Stimulated activated CD8-positive, alpha-beta memory T cell treated with anti-CD3 and anti-CD28 coated beads, Interleukin-4, amount 100 ng/mL, for 1 hour (primary cell): ENCODE data around the gene DPF1.

Experiments
- DNase-seq, 2 donors: peaks; one replicate each; pipeline ENCODE4 v3.0.0-alpha.2; 2020; ENCODE audit warnings: low read depth in 2 of 2, low spot score in 1 of 2

The DPF1 gene

DNA sequence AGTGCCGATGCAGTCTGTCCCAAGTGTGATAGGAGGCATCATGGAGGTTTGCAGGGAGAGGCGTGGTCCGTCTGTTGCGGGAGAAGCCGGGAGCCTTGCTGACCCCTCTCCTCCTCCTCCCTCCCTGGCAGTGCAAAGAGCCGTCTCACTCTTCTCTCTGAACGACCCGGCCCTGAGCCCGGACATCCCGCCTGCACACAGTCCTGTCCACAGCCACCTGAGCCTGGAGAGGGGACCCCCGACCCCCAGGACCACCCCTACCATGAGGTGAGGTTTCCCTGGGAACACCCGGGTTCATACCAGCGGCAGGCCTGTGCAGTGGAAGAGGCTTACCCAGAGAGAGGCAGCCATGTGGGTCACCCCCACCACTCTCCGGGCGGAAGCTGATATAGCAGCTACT is 22.3 kb downstream of the DPF1 start:
- no peak for DNase-seq

DNA sequence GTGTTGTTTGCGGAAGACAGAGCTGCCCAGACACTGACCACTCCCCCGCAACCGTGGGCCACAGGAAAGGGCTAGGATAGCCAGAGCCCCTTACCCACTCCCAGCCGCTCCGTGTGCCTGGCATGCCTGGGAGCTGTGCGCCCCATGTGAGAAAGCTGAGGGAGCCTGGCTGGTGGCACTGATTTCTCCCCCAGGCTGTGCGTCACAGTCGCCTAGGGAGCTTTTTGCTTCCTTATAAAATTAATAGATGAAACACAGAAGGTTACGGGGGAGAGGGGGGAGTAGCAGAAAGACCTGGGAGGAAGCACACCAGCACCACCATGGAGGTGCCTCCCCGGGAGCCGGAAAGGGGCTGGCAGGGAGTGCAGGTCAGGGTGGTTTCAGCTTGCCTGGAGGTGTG is 24.7 kb downstream of the DPF1 start:
- no peak for DNase-seq

DNA sequence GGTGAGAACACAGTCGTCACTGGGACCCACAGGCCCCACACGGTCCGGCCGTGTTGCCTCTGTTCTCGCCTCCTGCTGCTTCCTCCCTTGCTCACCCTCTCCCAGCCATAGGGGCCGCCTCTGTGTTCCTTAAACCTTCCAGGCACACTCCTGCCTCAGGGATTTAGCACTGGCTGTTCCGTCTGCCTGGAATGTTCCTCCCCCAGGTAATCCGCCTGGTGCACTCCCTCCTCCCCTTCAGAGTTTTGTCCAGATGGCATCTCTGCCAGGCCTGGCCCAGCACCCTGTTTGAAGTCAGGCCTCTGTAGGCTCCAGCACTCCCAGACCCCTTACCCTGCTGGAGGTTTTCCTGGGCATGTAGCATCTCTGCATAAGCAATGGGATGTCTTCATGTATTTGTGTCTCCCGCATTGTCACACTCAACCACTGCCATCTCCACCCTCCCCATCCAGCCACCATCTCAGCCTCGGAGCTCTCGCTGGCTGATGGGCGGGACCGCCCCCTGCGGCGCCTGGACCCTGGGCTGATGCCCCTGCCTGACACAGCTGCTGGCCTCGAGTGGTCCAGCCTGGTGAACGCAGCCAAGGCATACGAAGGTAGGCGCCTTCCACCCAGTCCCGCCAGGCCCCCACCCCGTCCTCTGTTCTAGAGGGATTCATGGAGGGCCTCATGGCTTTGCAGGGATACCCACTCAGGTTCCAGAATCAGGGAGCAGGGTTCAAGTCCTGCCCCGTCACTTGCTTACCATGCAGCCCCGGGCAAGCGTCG is 25.9 kb downstream of the DPF1 start:
- no peak for DNase-seq

DNA sequence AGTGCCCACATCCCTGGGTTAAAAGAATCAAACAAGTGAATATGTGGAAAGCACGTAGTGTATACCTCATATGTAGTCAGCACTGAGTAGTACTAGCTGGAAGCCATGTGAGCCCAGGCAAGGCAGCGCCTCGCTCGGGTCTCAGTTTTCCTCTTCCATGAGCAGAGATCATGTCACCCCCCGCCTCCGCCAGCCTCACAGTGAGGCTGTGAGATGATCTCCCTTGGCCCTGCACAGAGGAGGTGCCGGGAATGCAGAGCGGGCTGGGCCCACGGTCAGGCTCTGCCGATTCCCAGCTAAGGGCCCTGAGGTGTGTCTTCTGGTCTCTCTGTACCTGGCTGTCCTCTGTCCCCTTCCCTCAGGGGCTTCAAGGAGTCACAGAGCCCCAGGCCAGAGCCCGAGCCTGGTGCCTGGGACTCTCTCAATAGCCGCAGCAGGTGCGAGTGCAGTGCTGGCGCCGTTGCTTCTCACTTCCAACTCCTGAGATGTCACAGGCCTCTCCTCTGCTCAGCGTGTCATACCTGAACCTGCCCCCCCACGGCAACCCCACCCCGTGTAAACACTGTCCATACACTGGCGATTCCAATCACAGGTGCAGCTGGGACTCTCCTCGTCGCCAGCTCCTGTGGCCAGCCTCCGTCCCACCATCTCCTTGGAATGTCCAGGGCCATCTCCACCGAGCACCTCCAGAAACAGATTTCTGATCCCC is 26.9 kb downstream of the DPF1 start:
- DNase-seq, result no peak

DNA sequence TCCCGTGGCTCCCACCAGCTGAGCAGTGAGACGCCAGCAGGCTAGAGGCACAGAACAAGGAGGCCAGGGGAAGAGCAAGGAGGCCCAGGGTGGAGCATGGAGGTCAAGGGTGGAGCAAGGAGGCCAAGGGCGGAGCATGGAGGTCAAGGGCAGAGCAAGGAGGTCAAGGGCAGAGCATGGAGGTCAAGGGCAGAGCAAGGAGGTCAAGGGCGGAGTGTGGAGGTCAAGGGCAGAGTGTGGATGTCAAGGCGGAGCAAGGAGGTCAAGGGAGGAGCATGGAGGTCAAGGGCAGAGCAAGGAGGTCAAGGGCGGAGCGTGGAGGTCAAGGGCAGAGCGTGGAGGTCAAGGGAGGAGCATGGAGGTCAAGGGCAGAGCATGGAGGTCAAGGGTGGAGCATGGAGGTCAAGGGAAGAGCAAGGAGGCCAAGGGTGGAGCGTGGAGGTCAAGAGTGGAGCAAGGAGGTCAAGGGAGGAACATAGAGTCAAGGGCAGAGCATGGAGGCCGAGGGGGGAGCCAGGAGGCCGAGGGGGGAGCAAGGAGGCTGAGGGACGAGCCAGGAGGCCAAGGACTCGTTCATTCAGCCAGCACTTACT is 27.7 kb downstream of the DPF1 start:
- no peak for DNase-seq

DNA sequence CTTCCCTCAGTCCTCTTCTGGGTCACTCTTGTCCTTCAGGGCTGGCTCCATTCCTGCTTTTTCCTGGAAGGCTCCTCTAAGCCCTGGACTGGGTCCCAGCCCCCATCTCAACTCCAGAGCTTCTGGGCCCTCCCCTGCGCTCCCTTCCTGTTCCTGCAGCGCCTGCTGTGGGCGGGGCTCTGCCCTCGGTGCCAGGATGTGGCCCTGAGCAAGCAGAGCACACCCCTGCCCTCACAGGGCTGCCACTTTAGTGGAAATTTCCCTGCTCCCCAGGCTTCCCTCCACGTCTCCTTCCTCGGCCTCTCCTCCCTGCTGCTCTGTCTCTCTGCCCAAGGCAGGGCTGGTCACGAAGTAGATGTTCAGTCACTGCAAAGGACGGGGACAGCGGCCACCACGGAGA is 28.8 kb downstream of the DPF1 start:
- DNase-seq, result no peak

DNA sequence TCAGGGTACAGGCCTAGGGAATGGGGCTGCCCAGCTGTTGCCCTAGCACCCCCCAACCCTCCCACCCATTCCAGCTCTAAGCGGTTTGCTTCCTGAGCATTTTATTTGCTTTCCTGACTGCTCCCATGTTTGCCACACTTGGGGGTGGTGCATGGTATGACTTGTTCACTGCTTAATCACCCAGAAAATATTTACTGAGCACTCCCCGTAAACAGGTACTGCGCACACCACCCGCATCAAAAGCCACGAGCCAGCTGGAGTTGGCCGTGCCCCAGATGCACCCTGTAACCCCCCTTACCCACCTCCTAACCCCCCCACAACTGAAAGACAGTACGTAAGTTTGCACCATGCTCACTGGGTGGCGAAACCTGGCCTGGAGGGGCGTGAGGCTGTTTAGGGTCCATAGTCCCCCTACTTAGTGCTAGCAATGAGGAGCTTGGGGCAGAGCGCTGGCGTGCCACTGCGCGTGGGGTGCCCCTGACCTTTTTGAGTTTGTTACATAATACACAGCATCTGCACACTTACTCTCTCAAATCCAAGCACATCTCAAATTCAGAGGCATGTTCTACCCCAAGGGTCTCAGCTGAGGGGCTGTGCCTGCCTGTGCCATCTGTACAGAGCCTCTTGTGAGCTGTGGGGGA is 29.8 kb downstream of the DPF1 start:
- no peak for DNase-seq

DNA sequence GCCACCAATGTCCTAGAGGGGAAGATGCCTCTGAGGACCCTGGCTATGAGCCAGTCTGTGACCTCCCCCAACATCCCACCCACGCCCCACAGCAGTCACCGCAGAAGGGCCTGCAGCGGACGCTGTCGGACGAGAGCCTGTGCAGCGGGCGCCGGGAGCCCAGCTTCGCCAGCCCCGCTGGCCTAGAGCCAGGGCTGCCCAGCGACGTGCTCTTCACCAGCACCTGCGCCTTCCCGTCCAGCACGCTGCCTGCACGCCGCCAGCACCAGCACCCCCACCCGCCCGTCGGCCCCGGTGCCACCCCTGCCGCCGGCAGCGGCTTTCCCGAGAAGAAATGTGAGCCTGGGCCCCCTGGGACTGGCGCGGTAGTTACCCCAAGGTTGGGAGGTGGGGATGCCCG is 30.6 kb downstream of the DPF1 start:
- DNase-seq, result no peak

DNA sequence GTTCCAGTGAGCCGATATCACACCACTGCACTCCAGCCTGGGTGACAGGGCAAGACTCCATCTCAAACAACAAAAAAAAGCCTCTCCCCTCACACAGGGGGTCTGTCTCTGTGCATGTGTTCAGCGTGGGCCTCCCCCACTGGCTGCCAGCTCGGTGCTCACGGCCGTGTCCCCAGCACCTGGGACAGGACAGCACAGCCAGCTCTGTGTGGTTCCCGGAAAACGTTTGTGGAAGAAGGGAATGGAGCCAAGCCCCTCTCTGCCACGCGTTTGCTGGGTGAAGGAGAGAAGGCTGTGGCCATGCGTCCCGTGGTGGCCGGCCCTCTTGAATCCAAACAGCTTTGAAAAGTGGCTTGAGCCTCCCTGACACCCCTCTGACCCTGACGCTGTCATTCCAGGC is 32.3 kb downstream of the DPF1 start:
- DNase-seq, result no peak

DNA sequence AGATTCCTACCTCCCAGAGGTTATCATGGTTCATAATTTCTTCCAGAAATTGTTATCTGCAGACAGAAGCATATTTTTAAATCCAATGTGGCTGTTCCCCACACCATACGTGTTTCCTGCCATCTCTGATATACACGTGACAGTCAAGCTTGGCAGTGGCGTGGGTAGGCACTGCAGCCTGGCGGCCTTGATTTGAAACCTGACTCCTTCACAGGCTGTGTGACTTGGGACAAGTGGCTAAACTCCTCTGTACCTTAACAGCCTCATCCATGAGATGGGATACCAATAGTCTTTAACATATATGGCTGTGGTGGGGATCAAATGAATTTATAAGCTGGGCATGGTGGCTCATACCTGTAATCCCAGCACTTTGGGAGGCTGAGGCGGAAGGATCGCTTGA is 33.2 kb downstream of the DPF1 start:
- no peak for DNase-seq

DNA sequence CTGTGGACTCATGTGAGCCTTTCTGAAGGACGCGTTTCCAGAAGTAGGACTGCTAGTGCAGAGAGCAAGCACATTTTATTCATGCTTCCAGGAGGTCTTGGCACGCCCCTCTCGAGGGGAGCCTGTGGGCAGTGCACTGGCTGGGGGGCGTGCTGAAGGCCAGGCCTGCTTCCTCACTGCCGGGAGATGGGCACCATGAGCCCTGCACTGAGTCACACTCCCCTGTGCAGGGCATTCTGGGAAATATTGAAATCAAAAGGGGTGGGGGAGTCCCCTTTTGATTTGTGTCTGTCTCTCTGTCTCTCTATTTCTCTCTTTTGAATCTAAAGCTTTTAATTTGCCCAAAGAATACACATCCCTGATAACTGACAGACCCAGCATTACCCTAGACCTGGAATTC is 34.0 kb downstream of the DPF1 start:
- no peak for DNase-seq

DNA sequence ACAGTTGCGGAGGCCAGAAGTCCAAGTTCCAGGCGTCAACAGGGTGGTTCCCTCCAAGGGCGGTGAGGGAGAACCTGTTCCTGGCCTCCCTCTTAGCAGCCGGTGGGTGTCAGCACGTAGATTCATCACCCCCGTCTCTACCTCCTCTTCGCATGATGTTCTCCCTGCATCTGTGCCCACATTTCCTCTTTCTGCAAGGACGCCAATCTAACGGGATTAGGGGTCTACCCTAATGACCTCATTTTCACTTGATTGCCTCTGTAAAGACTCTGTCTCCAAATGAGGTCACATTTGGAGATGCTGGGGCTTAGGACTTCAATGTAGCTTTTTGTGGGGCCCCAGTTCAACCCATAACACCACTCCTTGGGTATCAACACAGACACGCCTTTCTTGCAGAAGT is 38.5 kb downstream of the DPF1 start:
- no peak for DNase-seq

DNA sequence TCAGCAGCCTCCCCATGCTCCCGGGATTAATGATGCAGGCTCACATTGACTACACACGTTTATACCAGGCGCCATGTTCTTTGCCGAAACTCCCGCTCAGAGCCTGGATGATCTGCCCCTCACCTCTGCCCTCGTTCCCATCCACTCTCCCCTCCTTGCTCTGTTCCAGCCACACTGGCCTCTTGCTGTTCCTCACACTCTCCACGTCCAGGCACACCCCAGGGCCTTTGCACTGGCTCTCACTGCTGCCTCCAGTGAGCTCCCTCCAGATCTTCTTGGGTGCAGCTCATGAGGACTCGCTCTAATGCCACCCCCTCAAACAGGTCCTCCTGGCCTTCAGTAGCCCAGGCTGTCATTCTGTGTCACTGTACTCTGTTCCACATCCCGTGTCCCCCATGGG is 39.2 kb downstream of the DPF1 start:
- DNase-seq, result no peak

DNA sequence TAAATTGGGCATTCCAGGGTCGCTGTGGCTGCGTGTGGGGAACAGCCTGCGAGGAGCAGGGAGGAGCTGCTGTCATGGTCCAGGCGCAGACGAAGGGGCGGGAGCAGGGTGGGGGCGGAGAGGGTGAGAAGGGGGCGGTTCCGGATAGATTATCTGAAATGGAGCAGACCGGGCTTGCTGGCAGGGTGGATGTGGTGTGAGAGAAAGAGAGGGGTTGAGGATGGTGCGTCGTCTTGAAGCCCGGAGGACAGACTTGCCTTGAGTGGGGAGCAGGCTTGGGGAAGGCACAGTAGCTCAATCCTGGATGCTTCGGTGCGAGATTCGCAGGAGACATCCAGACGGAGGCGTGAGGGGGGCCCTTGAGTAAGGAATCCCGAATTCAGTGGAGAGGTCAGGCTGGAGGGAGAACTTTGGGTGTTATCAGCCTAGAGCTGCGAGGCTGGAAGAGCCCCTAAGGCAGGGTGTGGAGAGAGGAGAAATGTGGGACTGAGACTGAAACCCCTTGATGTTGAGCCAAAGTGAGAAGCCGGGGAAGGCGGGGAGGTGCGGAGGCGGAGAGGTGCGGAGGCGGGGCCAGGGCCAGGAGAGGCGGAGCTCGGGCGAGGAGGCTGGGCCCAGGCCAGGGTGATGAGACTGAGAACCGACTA is 40.6 kb downstream of the DPF1 start:
- DNase-seq, result no peak

DNA sequence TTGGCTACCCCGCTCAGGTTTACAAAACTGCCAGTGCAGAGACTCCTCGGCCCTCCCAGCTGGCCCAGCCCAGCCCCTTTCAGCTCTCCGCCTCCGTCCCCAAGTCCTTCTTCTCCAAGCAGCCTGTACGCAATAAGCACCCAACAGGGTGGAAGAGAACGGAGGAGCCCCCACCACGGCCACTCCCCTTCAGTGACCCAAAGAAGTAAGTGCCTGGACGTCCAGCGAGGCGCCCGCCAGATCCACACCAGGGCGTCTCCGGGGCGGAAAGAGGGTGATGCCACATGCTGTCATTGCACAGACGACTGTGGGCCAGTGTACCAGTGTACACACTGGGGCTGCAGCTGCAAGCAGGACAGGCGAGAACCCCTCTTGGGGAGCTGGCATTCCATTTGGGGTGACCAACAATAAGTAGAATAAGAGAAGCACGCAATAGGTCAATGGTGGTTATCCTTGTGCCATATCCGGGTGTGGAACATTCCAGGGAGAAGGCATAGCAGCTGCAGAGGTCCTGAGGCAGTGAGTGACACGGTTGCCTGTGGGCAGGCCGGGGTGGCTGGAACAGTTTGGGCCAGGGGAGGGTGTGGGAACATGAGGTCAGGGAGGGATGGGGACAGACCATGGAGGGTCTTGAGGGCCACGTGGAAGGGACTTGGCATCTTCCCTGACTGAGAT is 41.3 kb downstream of the DPF1 start:
- no peak for DNase-seq

DNA sequence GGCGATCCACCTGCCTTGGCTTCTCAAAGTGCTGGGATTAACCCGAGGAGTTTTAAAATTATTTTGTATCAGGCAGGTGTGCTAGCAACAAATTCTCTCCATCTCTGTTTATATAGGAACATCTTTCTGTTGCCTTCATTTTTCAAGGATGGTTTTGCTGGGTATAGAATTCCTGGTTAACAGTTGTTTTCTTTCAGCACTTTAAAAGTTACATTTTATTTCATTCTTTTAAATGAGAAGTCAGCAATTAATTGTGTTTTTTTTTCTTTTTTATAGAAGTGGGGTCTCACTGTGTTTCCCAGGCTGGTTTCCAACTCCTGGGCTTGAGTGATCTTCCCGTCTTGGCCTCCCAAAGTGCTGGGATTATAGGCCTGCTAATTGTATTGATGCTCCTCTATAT is 44.0 kb downstream of the DPF1 start:
- no peak for DNase-seq

DNA sequence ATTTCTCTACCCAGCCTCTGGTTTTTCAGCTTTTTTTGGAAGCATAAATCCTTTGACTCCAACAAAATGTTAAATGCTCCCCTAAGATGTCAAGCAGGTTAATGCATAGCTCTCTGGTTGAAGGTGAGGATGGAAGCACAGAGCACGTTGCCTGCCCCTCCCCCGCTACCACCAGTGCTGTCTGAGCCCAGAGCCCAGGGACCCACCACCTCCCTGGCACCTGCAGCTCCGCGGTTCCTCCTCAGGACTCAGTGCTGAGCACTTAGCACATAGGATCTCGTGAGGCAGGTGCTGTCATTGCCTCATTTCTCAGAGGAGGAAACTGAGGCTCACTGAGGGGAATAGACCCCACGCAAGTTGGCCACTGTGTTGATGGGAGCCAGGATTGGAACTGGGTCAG is 48.6 kb downstream of the DPF1 start:
- DNase-seq, result no peak

DNA sequence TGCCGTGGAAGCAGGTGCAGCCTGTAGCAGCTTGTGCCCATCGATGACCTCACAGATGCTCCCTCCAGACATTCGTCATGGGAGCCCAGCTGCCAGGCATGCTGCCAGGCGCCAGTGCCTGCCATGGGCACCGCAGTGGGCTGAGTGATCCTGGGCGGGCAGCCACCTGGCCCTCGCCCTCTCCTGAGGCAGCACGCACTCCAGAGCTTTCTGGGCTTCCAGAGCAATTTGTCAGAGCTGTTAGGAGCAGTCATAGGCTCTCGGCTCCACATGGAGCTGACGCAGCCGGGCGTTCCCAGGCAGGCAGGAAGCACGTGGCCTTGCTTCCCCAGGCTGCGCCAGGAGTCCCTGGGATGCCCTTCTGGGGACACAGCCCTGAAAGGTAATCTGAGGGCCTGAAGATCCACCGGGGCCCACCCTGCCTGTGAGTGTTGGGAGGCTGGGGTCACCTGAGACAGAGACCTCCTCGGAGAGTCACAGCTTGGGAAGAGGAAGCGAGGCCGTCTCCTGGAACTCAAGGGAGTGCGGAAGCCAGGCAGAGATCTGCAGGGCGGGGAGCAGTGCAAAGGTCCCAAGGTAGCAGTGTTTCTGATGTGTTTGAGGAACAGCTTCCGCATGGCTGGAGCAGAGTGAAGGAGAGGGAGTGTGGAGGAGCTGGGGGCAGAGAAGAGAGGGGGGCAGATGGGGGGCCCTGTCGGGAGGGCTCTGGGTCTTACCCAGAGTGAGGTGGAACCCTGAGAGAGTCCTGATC is 50.6 kb downstream of the DPF1 start:
- no peak for DNase-seq

DNA sequence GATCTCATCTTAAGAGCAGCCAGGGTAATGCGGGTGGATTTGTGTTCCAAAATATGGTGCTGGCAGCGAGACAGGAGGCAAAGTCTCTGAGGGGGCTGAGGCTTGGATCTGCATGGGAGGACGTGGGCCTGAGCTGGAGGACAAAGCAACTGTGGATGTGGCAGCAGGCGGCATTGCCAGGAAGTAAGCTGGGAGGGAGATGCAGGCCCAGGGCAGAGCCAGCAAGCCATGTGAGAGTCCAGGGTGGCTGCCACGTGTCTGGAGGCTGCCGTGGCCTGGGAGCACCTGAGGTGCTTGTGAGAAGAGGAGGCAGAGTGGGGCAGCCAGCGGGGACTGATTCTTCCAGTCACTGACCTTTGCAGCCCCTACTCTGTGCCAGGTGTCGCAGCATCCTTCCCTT is 52.0 kb downstream of the DPF1 start:
- DNase-seq, result no peak

DNA sequence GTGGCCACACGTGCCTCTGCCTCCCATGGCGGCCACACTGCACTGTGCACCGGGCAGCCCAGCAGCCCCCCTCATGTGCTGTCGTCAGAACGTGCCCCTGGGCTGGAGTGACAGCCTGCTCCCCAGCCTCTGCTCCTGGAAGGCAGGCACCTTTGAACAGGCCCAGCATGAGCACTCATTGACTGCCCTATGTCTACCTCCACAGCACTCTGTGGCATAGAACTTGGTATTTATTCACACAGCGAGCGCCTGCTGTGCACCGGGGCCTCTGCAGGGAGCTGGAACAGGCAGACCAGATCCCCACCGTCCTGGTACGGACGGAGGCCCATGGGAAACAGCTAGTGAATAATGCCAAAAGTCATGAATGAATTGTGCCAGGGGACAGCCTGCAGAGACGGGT is 53.7 kb downstream of the DPF1 start:
- no peak for DNase-seq
